Mesendoderm (in vitro differentiated cells): ENCODE measurements around the gene SLC12A8. TPM values are rescaled to one million over a fixed set of nuclear protein-coding genes. Genes with fewer than 3 reads are reported as not detected.
A peak's percentile ranks its signal among the peaks of the same experiment; 100 is the strongest.

Experiments
- DNase-seq: peaks from one replicate; pipeline ENCODE4 v3.0.0; 2013
- H2AK5ac ChIP-seq: 2 replicates; pipeline ENCODE4 v1.6.1; 2013; ENCODE audit warnings: low read length, inconsistent platforms
- H2BK120ac ChIP-seq: 2 replicates; pipeline ENCODE4 v1.6.1; 2013; ENCODE audit warnings: low read depth, mild to moderate bottlenecking, low read length, moderate library complexity, mixed read lengths
- H2BK15ac ChIP-seq: replicated peaks from 2 replicates; pipeline ENCODE4 v1.6.1; 2013; ENCODE audit warnings: low read depth, mild to moderate bottlenecking, moderate library complexity
- H2BK5ac ChIP-seq: 2 replicates; pipeline ENCODE4 v1.6.1; 2013; ENCODE audit warnings: low read length, inconsistent platforms
- H3K18ac ChIP-seq: 2 replicates; pipeline ENCODE4 v1.6.1; 2013; ENCODE audit warnings: mild to moderate bottlenecking, low read length, mixed read lengths
- H3K23ac ChIP-seq: one replicate; pipeline ENCODE4 v1.6.1; 2013; ENCODE audit warnings: low read length
- H3K27ac ChIP-seq: 2 replicates; pipeline ENCODE4 v1.5.1; 2013; ENCODE audit warnings: low read depth, mild to moderate bottlenecking, inconsistent platforms, low read length, moderate library complexity
- H3K27me3 ChIP-seq: 2 replicates; pipeline ENCODE4 v1.6.1; 2013; ENCODE audit warnings: low read length, control low read depth, mild to moderate bottlenecking, inconsistent platforms; ENCODE audit not compliant: insufficient read depth, poor library complexity
- H3K36me3 ChIP-seq: 2 replicates; pipeline ENCODE4 v1.6.1; 2013; ENCODE audit warnings: low read length, inconsistent platforms; ENCODE audit not compliant: control insufficient read depth, insufficient read depth
- H3K4ac ChIP-seq: one replicate; pipeline ENCODE4 v1.6.1; 2013; ENCODE audit warnings: low read depth, mild to moderate bottlenecking, low read length, moderate library complexity
- H3K4me1 ChIP-seq: 2 replicates; pipeline ENCODE4 v1.6.1; 2013; ENCODE audit warnings: low read depth, low read length, inconsistent platforms; ENCODE audit not compliant: control insufficient read depth
- H3K4me2 ChIP-seq: 2 replicates; pipeline ENCODE4 v1.6.1; 2013; ENCODE audit warnings: low read length
- H3K4me3 ChIP-seq: 2 replicates; pipeline ENCODE4 v1.5.1; 2013; ENCODE audit warnings: mild to moderate bottlenecking, low read length
- H3K56ac ChIP-seq: one replicate; pipeline ENCODE4 v1.6.1; 2013; ENCODE audit warnings: low read length
- H3K79me1 ChIP-seq: 2 replicates; pipeline ENCODE4 v1.6.1; 2013; ENCODE audit warnings: low read length, inconsistent platforms
- H3K79me2 ChIP-seq: 2 replicates; pipeline ENCODE4 v1.6.1; 2013; ENCODE audit warnings: mild to moderate bottlenecking, low read length; ENCODE audit not compliant: control insufficient read depth, insufficient read depth
- H3K9ac ChIP-seq: 2 replicates; pipeline ENCODE4 v1.6.1; 2013; ENCODE audit warnings: low read length, inconsistent platforms
- H4K5ac ChIP-seq: one replicate; pipeline ENCODE4 v1.6.1; 2013; ENCODE audit warnings: low read length
- H4K8ac ChIP-seq: one replicate; pipeline ENCODE4 v1.6.1; 2013; ENCODE audit warnings: low read depth, mild to moderate bottlenecking, control low read depth, low read length, moderate library complexity
- WGBS: extraction: QIAGEN DNeasy Blood & Tissue Kit; methylation state at CpG from one replicate; pipeline ENCODE4 v1.1.7; 2013; ENCODE audit warnings: low lambda C conversion rate, missing lambda C conversion rate; ENCODE audit not compliant: insufficient coverage; ENCODE audit errors: extremely low coverage; 5-methylcytosine and 5-hydroxymethylcytosine counted together
- polyA plus RNA-seq, 2 experiments: library from polyadenylated mRNA; stranded (reverse); fragments of 200-250 nt; gene quantifications; one replicate each; pipeline ENCODE4 v1.2.3, GENCODE V29; 2013

Gene SLC12A8
- 10.7 TPM for polyA plus RNA-seq (2013, experiment 1 of 2)
- 9.8 TPM for polyA plus RNA-seq (2013, experiment 2 of 2)

GRCh38 chr3:125212509-125213363 is at the start of gene SLC12A8:
Gene SLC12A8, minus strand, starts transcription at chr3:125212748. Its CDS starts 1,399 bp downstream, at chr3:125211349.
- Histone ChIP-seq H3K9ac (peak within 1 kb of the TSS; percentile 92), H3K18ac (peak within 1 kb of the TSS; percentile 82), H2BK120ac (no peak within 1 kb of the TSS), H2BK5ac (peak within 1 kb of the TSS; percentile 82), H3K4me2 (peak within 1 kb of the TSS; percentile 79), H3K23ac (peak within 1 kb of the TSS; percentile 90), H3K79me1 (no peaks in the 10 kb centered on the region), H4K5ac (no peak within 1 kb of the TSS), H4K8ac (peak within 1 kb of the TSS; percentile 98), H3K27me3 (no peaks in the 10 kb centered on the region), H2AK5ac (no peak within 1 kb of the TSS), H3K4me3 (peak within 1 kb of the TSS; percentile 62), H3K4ac (peak within 1 kb of the TSS; percentile 27), H2BK15ac (peak within 1 kb of the TSS; percentile 10), H3K56ac (peak within 1 kb of the TSS; percentile 87), H3K27ac (peak within 1 kb of the TSS; percentile 22), H3K4me1 (peaks cover 6% of the 10 kb centered on the region), H3K36me3 (no peaks in the 10 kb centered on the region), H3K79me2 (no peaks in the 10 kb centered on the region)
- WGBS: no CpG with 5 or more reads among the region's 55 CpGs
- DNase-seq: peak; percentile 46

DNA sequence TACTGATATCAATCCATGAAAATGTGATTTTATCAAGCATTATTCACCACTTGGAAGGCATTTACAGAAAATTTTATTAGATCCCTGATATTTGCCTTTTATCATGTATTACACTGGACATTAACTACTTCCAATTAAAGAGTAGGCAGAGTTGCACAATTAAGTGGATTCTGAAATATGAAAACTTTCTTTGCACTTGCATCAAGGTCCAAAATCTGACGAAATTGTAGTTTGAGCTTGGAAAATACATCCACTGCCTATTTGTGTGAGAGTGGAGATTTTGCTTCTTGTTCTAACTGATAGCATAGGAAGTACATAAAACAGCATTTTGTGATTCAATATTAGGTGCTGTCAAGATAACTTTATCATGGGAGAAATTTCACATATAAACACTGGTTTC is 49.6 kb upstream of the SLC12A8 start:
- Histone ChIP-seq H3K4ac (no peak overlapping the region), H3K36me3 (no peaks in the 10 kb centered on the region), H4K5ac (no peak overlapping the region), H3K79me1 (no peaks in the 10 kb centered on the region), H3K18ac (no peak overlapping the region), H2BK120ac (no peak overlapping the region), H3K27me3 (no peaks in the 10 kb centered on the region), H3K4me1 (no peaks in the 10 kb centered on the region), H4K8ac (no peak overlapping the region), H3K23ac (no peak overlapping the region), H3K79me2 (no peaks in the 10 kb centered on the region), H3K4me3 (no peak overlapping the region), H2BK5ac (no peak overlapping the region), H3K27ac (no peak overlapping the region), H3K9ac (no peak overlapping the region), H2AK5ac (no peak overlapping the region), H2BK15ac (no peak overlapping the region), H3K4me2 (no peak overlapping the region), H3K56ac (no peak overlapping the region)
- WGBS: no CpG with 5 or more reads among the region's 1 CpG
- DNase-seq: no peak

DNA sequence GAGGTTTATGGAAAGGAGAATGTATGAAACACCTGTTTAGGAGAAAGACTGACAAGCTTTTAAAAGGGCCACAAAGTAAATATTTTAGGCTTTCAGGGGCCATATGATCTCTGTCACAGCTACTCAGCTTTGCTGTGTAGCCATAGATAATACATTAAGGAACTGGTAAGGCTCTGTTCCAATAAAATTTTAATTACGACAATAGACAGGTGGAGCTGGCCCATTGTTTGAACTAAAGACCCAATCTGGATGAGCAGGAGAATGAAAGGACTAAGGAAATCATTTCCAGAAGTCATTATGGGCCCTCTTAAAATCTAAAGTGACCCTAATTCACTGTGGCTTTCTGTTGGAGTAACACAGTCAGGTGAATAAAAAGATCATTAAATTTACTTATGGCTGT is 48.5 kb upstream of the SLC12A8 start:
- no peak overlapping the region for H3K56ac ChIP-seq
- no CpG with 5 or more reads among the region's 1 CpG for WGBS
- no peak overlapping the region for H3K18ac ChIP-seq
- no peak overlapping the region for H3K23ac ChIP-seq
- no peak overlapping the region for H2BK5ac ChIP-seq
- no peaks in the 10 kb centered on the region for H3K79me1 ChIP-seq
- no peak overlapping the region for H3K9ac ChIP-seq
- no peak overlapping the region for H2BK15ac ChIP-seq
- H3K4ac ChIP-seq: no peak overlapping the region
- H3K4me1 ChIP-seq: no peaks in the 10 kb centered on the region
- H4K5ac ChIP-seq: no peak overlapping the region
- no peaks in the 10 kb centered on the region for H3K27me3 ChIP-seq
- H2BK120ac ChIP-seq: no peak overlapping the region
- no peaks in the 10 kb centered on the region for H3K79me2 ChIP-seq
- no peak overlapping the region for H3K27ac ChIP-seq
- DNase-seq: no peak
- H4K8ac ChIP-seq: no peak overlapping the region
- no peak overlapping the region for H3K4me2 ChIP-seq
- H2AK5ac ChIP-seq: no peak overlapping the region
- no peaks in the 10 kb centered on the region for H3K36me3 ChIP-seq
- H3K4me3 ChIP-seq: no peak overlapping the region

GRCh38 chr3:125260158-125260557 is 47.6 kb upstream of the SLC12A8 start:
- Histone ChIP-seq H3K27me3 (no peaks in the 10 kb centered on the region), H3K27ac (no peak overlapping the region), H3K56ac (no peak overlapping the region), H3K4me2 (no peak overlapping the region), H3K4me3 (no peak overlapping the region), H3K79me2 (no peaks in the 10 kb centered on the region), H2BK120ac (no peak overlapping the region), H3K9ac (no peak overlapping the region), H3K4me1 (no peaks in the 10 kb centered on the region), H3K36me3 (no peaks in the 10 kb centered on the region), H3K18ac (no peak overlapping the region), H2AK5ac (no peak overlapping the region), H4K8ac (no peak overlapping the region), H2BK5ac (no peak overlapping the region), H3K23ac (no peak overlapping the region), H2BK15ac (no peak overlapping the region), H3K79me1 (no peaks in the 10 kb centered on the region), H4K5ac (no peak overlapping the region), H3K4ac (no peak overlapping the region)
- no peak for DNase-seq
- WGBS: no CpG with 5 or more reads among the region's 2 CpGs

GRCh38 chr3:125257536-125257935 is 45.0 kb upstream of the SLC12A8 start:
- H3K27me3 ChIP-seq: no peaks in the 10 kb centered on the region

More at GRCh38 chr3:125257536-125257935, 45.0 kb upstream of the SLC12A8 start:
- H2BK15ac ChIP-seq: no peak overlapping the region
- no peaks in the 10 kb centered on the region for H3K4me1 ChIP-seq
- H3K23ac ChIP-seq: no peak overlapping the region
- no peak overlapping the region for H3K4ac ChIP-seq
- H3K79me1 ChIP-seq: no peaks in the 10 kb centered on the region
- no peak overlapping the region for H3K18ac ChIP-seq
- H3K9ac ChIP-seq: no peak overlapping the region
- H2AK5ac ChIP-seq: no peak overlapping the region
- H4K8ac ChIP-seq: no peak overlapping the region
- no peak overlapping the region for H3K56ac ChIP-seq
- no peak overlapping the region for H2BK120ac ChIP-seq
- no peak overlapping the region for H3K4me2 ChIP-seq
- no peak overlapping the region for H2BK5ac ChIP-seq
- no peak overlapping the region for H4K5ac ChIP-seq
- H3K79me2 ChIP-seq: no peaks in the 10 kb centered on the region
- no peaks in the 10 kb centered on the region for H3K36me3 ChIP-seq
- no peak overlapping the region for H3K27ac ChIP-seq
- WGBS: 100% methylated on average over 1 of the region's 4 CpGs
- DNase-seq: no peak
- no peak overlapping the region for H3K4me3 ChIP-seq
